Upper lobe of right lung (tissue), 1 donor: Measurements from ENCODE around the gene PLCB4. TPM values are rescaled to one million over a fixed set of nuclear protein-coding genes. Genes with fewer than 3 reads are reported as not detected.
"Not testable (repeated sequence)": the region's sequence is repeated elsewhere in the genome, so short reads cannot be mapped to it uniquely, and the experiment has no call there.

ENCODE experiments used
- ATAC-seq: fragments of 200-7000 bp; cut with Tn5 transposase; one replicate; pipeline ENCODE4 v1.9.1; 2020; ENCODE audit warnings: mild to moderate bottlenecking, moderate library complexity
- DNase-seq: peaks from one replicate; pipeline ENCODE4 v3.0.0-alpha.2; 2020
- H3K27ac ChIP-seq: fragments of 200-600 bp; one replicate; pipeline ENCODE4 v1.8.0; 2022
- H3K27me3 ChIP-seq: fragments of 200-600 bp; one replicate; pipeline ENCODE4 v1.8.0; 2022; ENCODE audit warnings: mild to moderate bottlenecking
- H3K36me3 ChIP-seq: fragments of 200-600 bp; one replicate; pipeline ENCODE4 v1.8.0; 2022
- H3K4me1 ChIP-seq: fragments of 200-600 bp; one replicate; pipeline ENCODE4 v1.8.0; 2022
- H3K4me3 ChIP-seq: fragments of 200-600 bp; one replicate; pipeline ENCODE4 v1.8.0; 2022; ENCODE audit warnings: mild to moderate bottlenecking
- H3K9me3 ChIP-seq: fragments of 200-600 bp; one replicate; pipeline ENCODE4 v1.8.0; 2022
- CTCF ChIP-seq: fragments of 200-600 bp; IDR thresholded peaks from one replicate; pipeline ENCODE4 v1.8.0; 2022; ENCODE audit warnings: antibody characterized with exemption
- intact Hi-C: fragments of 100-400 bp; cut with DNase I; formaldehyde crosslinking; loops from one replicate; pipeline ENCODE4 v1.11.0; 2022
- total RNA-seq: library from RNA; stranded (reverse); fragmentation: NEBNext Ultra II Directional; extraction: Animal tissue kit (Norgen Biotek cat#: 25700); gene quantifications from one replicate; pipeline ENCODE4 v1.2.1, GENCODE V29; 2021
- donor health status: DM: no; HTN: yes; CAD: no; lungs with severe emphysema.

Gene PLCB4
- total RNA-seq, 1 donor from 2014 or later, result 7.9 TPM

- intact Hi-C loops, result no loop called here
- H3K4me3 ChIP-seq, result no peak overlapping the region
- no peaks in the 10 kb centered on the region for H3K27me3 ChIP-seq
- no peaks in the 10 kb centered on the region for H3K4me1 ChIP-seq
- no peaks in the 10 kb centered on the region for H3K9me3 ChIP-seq
- no peak overlapping the region for H3K27ac ChIP-seq
- no peak for ATAC-seq
- no peak for DNase-seq
- TF ChIP-seq CTCF, result no peak
- H3K36me3 ChIP-seq, result no peaks in the 10 kb centered on the region
These were observed 25.5 kb upstream of the PLCB4 start for GRCh38 chr20:9043364-9043763.

- intact Hi-C loops, ATAC-seq: not testable (repeated sequence)
These were observed 21.0 kb upstream of the PLCB4 start for GRCh38 chr20:9047928-9048327.

GRCh38 chr20:9051508-9051907, 17.4 kb upstream of the PLCB4 start:
- DNase-seq (no peak), ATAC-seq (no peak)
- no peak for TF ChIP-seq CTCF
- Histone ChIP-seq H3K27me3 (no peaks in the 10 kb centered on the region), H3K4me1 (no peaks in the 10 kb centered on the region), H3K9me3 (no peaks in the 10 kb centered on the region), H3K4me3 (no peak overlapping the region), H3K27ac (no peak overlapping the region), H3K36me3 (no peaks in the 10 kb centered on the region)
- intact Hi-C loops, result no loop called here

More at GRCh38 chr20:9047928-9048327, 21.0 kb upstream of the PLCB4 start:
- DNase-seq, H3K36me3 ChIP-seq, H3K4me3 ChIP-seq, H3K27me3 ChIP-seq, H3K27ac ChIP-seq, H3K9me3 ChIP-seq, H3K4me1 ChIP-seq: not testable (repeated sequence)

GRCh38 chr20:9052136-9052535, 16.8 kb upstream of the PLCB4 start:
- Histone ChIP-seq H3K27ac (no peak overlapping the region), H3K4me1 (no peaks in the 10 kb centered on the region), H3K9me3 (no peaks in the 10 kb centered on the region), H3K4me3 (no peak overlapping the region), H3K27me3 (no peaks in the 10 kb centered on the region), H3K36me3 (no peaks in the 10 kb centered on the region)
- ATAC-seq (no peak), DNase-seq (no peak)
- intact Hi-C loops, result no loop called here
- TF ChIP-seq CTCF, result no peak

GRCh38 chr20:9053108-9053507, 15.8 kb upstream of the PLCB4 start:
- H3K27ac ChIP-seq, result no peak overlapping the region
- intact Hi-C loops, result no loop called here
- no peak for TF ChIP-seq CTCF
- H3K4me3 ChIP-seq, result no peak overlapping the region
- H3K4me1 ChIP-seq, result no peaks in the 10 kb centered on the region
- no peaks in the 10 kb centered on the region for H3K36me3 ChIP-seq
- H3K9me3 ChIP-seq, result no peaks in the 10 kb centered on the region
- ATAC-seq, result no peak
- no peaks in the 10 kb centered on the region for H3K27me3 ChIP-seq
- no peak for DNase-seq

GRCh38 chr20:9054176-9054575, 14.7 kb upstream of the PLCB4 start:
- TF ChIP-seq CTCF, result no peak
- Histone ChIP-seq H3K9me3 (no peaks in the 10 kb centered on the region), H3K4me3 (no peak overlapping the region)

More at GRCh38 chr20:9054176-9054575, 14.7 kb upstream of the PLCB4 start:
- Histone ChIP-seq H3K27me3 (no peaks in the 10 kb centered on the region), H3K36me3 (no peaks in the 10 kb centered on the region), H3K4me1 (no peaks in the 10 kb centered on the region), H3K27ac (no peak overlapping the region)
- no peak for ATAC-seq
- intact Hi-C loops, result no loop called here
- DNase-seq, result no peak
